Measurements from ENCODE around the gene SEZ6L2. TPM values are rescaled to one million over a fixed set of nuclear protein-coding genes. Genes with fewer than 3 reads are reported as not detected.
"Not testable (repeated sequence)": the region's sequence is repeated elsewhere in the genome, so short reads cannot be mapped to it uniquely, and the experiment has no call there.

The SEZ6L2 gene
- total RNA-seq = 10 to 100 TPM in 1 of 4 donors, 1 to 10 TPM in 1, under 1 TPM in 1, not detected in 1; 0.52 to 19.4 (median 4.6) TPM

- intact Hi-C loops (cut with DNase I; ENCODE audit: low total_unique reads) = no loop called here
- TF ChIP-seq POLR2A (IDR thresholded peaks at IDR 0.05) (no peak), CTCF (IDR thresholded peaks at IDR 0.05) (no peak)
- Histone ChIP-seq H3K4me3 (peak within 1 kb of the TSS; percentile 45 to 46), H3K9me3 (no peaks in the 10 kb centered on the region), H3K27ac (no peak within 1 kb of the TSS), H3K4me1 (no peaks in the 10 kb centered on the region), H3K27me3 (no peaks in the 10 kb centered on the region), H3K36me3 (no peaks in the 10 kb centered on the region)
- DNase-seq = peak in 1 of 2 donors; percentile 62
These were observed at the start of gene SEZ6L2 for GRCh38 chr16:29899516-29900101. SEZ6L2 (minus strand) TSS chr16:29899550; CDS start chr16:29899019, 531 bp downstream.

- Histone ChIP-seq H3K9me3 (no peaks in the 10 kb centered on the region), H3K36me3 (no peaks in the 10 kb centered on the region), H3K4me3 (no peak overlapping the region), H3K27ac (no peak overlapping the region), H3K27me3 (no peaks in the 10 kb centered on the region), H3K4me1 (no peaks in the 10 kb centered on the region)
- DNase-seq = no peak
- intact Hi-C loops (cut with DNase I; ENCODE audit: low total_unique reads) = no loop called here
- no peak for TF ChIP-seq CTCF (IDR thresholded peaks at IDR 0.05)
- TF ChIP-seq POLR2A (IDR thresholded peaks at IDR 0.05) = no peak
These were observed 48.5 kb upstream of the SEZ6L2 start for GRCh38 chr16:29947897-29948296.

- H3K27ac ChIP-seq = peak overlapping the region; percentile 70 to 79
- no peaks in the 10 kb centered on the region for H3K27me3 ChIP-seq
- no peak overlapping the region for H3K4me3 ChIP-seq
- intact Hi-C loops (cut with DNase I; ENCODE audit: low total_unique reads) = no loop called here
- H3K36me3 ChIP-seq = no peaks in the 10 kb centered on the region
- H3K9me3 ChIP-seq = no peaks in the 10 kb centered on the region
- H3K4me1 ChIP-seq = no peaks in the 10 kb centered on the region
- DNase-seq = peak; percentile 74 to 81
- TF ChIP-seq POLR2A (IDR thresholded peaks at IDR 0.05) (no peak), CTCF (IDR thresholded peaks at IDR 0.05) (peak in 1 of 4 experiments; percentile 8)
These were observed 44.8 kb upstream of the SEZ6L2 start for GRCh38 chr16:29943846-29944799.

GRCh38 chr16:29940656-29941055 is 41.3 kb upstream of the SEZ6L2 start:
- Histone ChIP-seq H3K27ac (no peak overlapping the region), H3K27me3 (no peaks in the 10 kb centered on the region), H3K9me3 (no peaks in the 10 kb centered on the region), H3K36me3 (no peaks in the 10 kb centered on the region), H3K4me3 (no peak overlapping the region), H3K4me1 (no peaks in the 10 kb centered on the region)
- intact Hi-C loops (cut with DNase I; ENCODE audit: low total_unique reads) = no loop called here
- no peak for TF ChIP-seq CTCF (IDR thresholded peaks at IDR 0.05)
- no peak for TF ChIP-seq POLR2A (IDR thresholded peaks at IDR 0.05)
- DNase-seq = no peak

GRCh38 chr16:29931750-29932149 is 32.4 kb upstream of the SEZ6L2 start:
- DNase-seq; H3K4me1 ChIP-seq; H3K4me3 ChIP-seq; H3K9me3 ChIP-seq; H3K27ac ChIP-seq; intact Hi-C loops (cut with DNase I; ENCODE audit: low total_unique reads); H3K27me3 ChIP-seq; H3K36me3 ChIP-seq: not testable (repeated sequence)
